HG03520 (cell line): ENCODE results near the gene AKR1D1.
"Not testable (repeated sequence)": the region's sequence is repeated elsewhere in the genome, so short reads cannot be mapped to it uniquely, and the experiment has no call there.

Experiments
- ATAC-seq: cut with Tn5 transposase; IDR thresholded peaks from one replicate; pipeline ENCODE4 v1.9.1; 2021; ENCODE audit warnings: mild to moderate bottlenecking, moderate library complexity; ENCODE audit not compliant: unreplicated experiment

AKR1D1 gene

DNA sequence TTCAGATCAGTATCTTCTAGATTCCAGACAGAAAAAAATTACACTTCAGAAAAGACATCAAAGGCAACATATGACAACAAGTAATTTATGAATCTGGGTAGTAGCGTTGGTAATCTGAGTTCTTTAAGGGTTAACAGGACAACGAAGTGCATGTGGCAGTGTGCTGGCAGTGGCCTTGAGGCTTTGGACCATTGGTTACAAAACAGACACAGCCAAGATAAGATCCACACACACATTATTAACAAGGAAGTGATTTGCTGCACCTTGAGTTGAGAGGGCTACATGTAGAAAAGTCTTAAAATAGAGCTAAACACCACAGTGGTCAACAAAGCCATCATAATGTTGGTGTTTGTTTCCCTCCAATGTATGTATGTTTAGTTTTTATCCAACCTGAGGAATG lies 40.6 kb downstream of the AKR1D1 start:
- ATAC-seq = no peak

DNA sequence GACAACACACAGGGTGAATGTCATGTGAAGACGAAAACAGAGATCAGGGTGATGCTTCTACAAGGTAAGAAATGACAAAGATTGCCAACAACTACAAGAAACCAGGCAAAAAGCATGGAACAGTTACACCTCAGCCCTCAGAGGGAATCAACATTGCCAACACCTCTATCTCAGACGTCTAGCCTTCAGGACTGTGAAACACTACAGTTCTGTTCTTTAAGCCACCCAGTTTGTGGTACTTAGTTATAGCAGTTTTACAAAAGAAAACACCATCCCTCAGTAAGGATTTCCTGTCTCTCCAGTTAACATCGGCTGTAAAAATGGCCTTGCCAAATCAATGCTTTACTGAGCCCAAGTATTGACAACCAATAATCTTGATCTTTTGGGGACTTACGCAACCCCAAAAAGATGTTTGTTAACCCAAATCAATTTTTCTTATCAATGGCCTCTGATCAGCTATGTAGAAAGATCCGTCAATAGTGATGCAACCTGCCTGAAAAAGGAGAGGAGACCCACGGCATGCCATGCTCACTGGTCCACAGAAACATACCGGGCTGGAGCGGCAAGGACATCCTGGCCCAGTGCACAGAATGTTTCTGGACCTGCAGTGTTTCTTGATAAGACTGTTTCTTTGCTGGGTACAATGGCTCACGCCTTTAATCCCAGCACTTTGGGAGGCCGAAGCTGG lies 44.0 kb downstream of the AKR1D1 start:
- ATAC-seq = no peak

- ATAC-seq = no peak
Measured at GRCh38 chr7:138122162-138122561, 45.9 kb downstream of the AKR1D1 start.

DNA sequence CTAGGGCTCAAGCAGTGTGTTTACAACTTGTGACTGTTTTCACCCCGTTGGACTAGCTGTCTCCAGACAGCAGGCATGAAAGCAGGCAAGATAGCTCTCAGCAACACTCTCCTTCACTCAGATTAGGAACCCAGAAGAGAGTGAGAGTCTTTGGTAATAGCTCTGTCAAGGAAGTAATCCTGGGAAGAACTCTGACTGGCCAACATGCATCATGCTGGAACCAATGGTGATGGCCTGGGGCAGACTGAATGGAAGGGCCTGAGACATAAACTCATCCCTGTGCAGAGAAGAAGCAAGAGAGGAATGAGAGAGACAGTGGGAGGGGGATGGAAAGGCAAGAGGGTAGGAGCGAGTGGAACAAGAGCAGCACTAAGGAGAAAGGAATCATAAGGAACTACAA lies 48.9 kb downstream of the AKR1D1 start:
- ATAC-seq = no peak

DNA sequence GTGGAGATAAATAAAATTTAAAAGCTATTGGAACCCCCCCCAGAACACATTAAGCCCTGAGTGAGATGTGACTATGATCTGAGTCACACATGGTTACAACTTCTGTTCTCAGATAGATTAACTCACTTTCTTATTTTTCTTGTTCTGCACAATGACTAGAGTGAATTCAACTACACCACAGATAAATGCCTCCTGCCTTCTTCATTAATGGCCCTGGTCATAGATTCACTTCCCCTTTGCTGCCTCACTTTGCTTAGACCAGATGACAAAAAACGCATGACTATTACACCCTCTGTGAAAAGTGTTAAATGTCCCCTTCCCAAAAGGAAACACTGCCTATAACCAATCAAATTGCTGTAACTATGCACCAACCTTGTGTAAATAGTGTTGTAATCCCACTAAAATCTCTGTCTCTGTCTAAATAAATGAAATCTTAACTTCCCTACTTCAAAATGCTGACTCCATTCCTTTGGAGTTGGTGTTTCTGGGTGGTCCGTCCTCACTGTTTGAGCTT lies 49.4 kb downstream of the AKR1D1 start:
- peak; percentile 86 for ATAC-seq

- ATAC-seq = no peak
Measured at GRCh38 chr7:138126928-138127327, 50.7 kb downstream of the AKR1D1 start.

GRCh38 chr7:138127996-138128395 lies 51.7 kb downstream of the AKR1D1 start:
- no peak for ATAC-seq

- no peak for ATAC-seq
Measured at GRCh38 chr7:138129551-138130165, 53.4 kb downstream of the AKR1D1 start.

DNA sequence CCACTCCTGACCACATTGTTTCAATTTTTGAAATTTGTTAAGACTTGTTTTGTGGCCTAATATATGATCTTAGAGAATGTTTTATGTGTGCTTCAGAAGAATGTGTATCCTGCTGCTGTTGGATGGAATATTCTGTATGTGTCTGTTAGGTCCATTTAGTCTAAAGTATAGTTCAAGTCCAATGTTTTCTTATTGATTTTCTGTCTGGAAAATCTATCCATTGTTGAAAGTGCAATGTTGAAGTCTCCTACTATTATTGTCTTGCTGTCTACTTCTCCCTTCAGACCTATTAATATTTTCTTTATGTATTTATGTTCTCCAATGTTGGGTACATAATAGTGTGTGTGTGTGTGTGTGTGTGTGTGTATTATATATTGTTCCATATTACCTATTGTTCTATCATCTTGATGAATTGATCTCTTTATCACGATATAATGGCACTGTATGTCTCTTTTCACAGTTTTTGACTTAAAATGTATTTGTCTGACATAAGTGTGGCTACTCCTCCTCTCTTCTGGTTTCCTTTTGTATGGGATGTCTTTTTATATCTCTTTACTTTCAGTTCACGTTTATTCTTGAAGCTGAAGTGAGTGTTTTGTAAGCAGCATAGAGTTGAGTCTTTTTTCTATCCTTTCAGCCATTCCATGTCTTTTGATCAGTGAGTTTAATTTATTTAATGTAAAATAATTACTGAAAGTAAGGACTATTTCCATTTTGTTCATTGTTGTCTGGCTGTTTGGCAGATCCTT lies 61.3 kb downstream of the AKR1D1 start:
- ATAC-seq = peak; percentile 77

DNA sequence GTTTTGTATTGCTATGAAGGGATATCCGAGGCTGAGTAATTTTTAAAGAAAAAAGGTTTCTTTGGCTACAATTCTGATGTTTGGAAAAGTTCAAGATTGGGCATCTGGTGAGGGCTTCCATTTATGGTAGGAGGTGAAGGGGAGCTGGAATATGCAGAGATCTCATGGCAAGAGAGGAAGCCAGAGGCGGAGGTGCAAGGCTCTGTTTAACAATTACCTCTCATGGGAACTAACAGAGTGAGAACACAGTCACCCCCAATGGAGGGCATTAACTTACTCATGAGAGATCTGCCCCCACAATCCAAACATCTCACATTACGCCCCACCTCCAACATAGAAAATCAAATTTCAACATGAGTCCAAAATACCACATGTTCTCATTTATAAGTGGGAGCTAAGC lies 62.0 kb downstream of the AKR1D1 start:
- ATAC-seq = peak; percentile 10

GRCh38 chr7:138142583-138143201 lies 66.4 kb downstream of the AKR1D1 start:
- ATAC-seq = no peak

GRCh38 chr7:138144958-138145357 lies 68.7 kb downstream of the AKR1D1 start:
- no peak for ATAC-seq

DNA sequence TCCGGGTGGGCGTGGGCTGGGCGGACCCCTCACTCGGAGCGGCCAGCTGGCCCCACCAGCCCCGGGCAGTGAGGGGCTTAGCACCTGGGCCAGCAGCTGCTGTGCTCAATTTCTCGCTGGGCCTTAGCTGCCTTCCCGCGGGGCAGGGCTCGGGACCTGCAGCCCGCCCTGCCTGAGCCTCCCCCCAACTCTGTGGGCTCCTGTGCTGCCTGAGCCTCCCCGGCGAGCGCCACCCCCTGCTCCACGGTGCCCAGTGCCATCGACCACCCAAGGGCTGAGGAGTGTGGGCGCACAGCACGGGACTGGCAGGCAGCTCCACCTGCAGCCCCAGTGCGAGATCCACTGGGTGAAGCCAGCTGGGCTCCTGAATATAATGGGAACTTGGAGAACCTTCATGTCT lies 70.0 kb downstream of the AKR1D1 start:
- not testable (repeated sequence) for ATAC-seq

DNA sequence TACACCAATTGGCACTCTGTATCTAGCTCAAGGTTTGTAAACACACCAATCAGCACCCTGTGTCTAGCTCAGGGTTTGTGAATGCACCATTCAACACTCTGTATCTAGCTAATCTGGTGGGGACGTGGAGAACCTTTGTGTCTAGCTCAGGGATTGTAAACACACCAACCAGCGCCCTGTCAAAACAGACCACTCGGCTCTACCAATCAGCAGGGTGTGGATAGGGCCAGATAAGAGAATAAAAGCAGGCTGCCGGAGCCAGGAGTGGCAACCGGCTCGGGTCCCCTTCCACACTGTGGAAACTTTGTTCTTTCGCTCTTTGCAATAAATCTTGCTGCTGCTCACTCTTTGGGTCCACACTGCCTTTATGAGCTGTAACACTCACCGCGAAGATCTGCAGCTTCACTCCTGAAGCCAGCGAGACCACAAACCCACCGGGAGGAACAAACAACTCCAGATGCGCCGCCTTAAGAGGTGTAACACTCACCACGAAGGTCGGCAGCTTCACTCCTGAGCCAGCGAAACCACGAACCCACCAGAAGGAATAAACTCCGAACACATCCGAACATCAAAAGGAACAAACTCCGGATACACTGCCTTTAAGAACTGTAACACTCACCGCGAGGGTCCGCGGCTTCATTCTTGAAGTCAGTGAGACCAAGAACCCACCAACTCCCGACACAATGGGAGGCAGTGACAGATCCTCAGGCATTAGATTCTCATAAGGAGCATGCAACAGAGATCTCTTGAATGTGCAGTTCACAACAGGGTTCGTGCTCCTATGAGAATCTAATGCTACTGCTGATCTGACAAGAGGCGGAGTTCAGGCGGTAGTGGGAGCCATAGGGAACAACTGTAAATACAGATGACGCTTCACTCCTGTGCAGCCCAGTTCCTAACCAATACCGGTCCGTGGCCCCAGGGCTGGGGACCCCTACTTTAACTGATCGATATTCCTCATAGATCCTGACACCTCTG lies 70.8 kb downstream of the AKR1D1 start:
- ATAC-seq = not testable (repeated sequence)

DNA sequence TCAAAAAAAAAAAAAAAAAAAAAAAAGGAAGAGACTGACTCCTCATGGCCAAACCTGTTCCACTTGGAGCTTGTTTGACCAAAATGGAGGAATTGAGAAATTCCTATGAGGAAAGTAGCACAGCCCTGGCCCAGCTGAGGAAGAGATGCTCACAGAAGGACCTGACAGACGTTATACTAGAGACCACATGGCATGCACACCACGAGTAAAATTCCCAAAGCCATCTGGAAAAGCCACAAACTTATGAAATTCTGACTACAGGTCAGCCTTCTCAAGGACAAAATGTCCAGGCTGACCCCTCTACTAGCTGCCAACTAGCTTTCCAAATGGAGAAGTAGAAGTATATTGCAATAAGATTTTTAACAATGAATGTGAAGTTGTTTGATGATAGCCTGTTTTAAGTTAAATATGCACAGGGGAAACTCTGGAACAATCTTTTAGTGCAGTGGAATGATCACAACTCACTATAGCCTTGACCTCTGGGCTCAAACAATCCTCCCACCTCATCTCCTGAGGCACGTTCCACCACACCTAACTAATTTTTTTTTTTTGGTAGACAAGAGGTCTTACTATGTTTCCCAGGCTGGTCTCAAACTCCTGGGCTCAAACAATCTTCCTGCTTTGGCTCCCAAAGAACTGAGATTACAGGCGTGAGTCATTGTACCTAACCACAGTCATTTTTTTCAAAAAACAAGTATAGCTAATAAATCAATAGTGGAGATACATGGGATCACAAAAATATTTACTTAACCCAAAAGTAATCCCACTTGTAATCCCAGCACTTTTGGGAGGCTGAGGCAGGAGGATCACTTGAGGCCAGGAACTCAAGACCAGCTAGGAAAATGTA lies 75.7 kb downstream of the AKR1D1 start:
- no peak for ATAC-seq

DNA sequence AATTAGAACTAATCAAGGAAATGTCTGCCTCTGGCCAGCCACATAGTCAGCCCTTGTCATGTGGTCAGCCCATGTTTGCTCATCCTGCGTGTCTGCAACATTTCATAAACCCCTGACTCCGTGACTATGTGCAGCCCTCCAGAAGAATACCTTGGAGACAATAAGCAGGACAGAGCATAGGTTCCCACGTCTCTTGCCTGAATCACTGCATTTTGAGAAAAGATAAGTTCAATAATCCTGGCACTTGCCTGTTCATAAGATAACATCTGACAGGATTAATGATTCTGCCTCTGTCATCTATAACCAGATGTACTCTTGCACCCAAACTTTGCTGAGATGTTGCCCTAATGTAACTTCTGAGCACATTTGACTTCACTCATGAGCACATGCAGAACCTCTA lies 78.4 kb downstream of the AKR1D1 start:
- no peak for ATAC-seq

- ATAC-seq = no peak
Measured at GRCh38 chr7:138157702-138158101, 81.4 kb downstream of the AKR1D1 start.

GRCh38 chr7:138158739-138159528 lies 82.7 kb downstream of the AKR1D1 start:
- no peak for ATAC-seq
